Islet precursor cell (in vitro differentiated cells): ENCODE data around the gene SCNN1A.

Experiments
- DNase-seq: peaks from one replicate; pipeline ENCODE4 v3.0.0-alpha.2; 2018

Gene SCNN1A

DNA sequence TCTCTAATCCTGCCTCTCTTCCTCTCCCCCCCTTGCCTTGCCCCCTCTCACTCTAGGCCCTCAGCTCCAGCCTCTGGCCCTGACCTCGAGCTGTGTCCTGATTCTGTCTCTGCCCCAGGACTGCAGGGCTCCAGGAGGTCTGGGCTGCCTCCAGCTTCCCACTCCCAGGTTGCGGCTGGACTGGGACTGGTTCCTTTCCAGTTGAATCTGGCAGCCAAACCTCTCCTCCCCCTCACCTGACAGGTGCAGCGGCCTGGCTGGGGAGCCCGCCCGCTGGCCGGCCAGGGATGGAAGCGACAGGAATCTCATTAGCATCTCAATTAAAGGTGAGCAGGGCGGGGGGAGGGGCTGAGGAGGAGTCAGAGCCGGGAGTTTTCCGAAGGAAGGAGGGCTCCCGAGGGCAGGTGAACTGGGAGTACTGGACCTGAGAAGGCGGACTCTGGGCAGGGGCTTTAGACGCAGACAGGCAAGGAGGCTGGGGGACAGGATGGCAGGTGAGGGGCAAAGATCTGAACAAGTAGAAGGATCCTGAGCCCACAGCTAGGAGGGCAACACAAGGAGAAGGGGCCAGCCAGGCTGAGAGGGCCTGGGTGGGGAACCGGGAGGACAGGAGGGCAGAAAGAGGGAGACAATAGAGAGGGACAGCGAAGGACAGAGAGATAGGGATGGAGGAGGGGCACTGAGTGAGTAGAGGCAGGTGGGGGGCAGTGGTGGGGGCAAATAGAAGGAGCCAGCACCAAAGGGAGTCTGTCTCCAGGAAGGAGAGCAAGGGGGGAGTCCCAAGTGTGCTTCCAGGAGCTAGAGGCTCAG lies at the start of gene SCNN1A:
Gene SCNN1A (minus strand): TSS at position 295 of the 810 bp plus-strand sequence. CDS start 780 bp downstream, outside the sequence.
- peak; percentile 94 for DNase-seq

DNA sequence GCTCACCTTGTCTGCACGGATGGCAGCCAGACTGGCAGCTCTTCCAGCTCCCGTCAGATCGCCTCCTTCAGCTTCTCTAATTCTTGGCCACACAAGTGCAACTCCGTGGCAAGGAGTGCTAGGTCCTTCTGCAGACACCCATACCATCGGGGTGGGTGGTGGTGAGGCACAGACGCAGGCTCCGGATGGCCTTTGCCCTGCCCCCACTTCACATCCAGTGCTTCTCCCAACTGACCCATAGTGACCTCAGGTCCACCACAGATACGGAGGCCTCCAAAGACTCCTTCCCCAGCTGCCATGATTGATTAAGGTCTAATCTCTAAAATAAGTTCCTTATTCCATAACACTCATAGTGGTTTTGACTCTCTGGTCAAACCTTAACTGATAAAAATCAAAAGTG lies 49.5 kb upstream of the SCNN1A start:
- DNase-seq: no peak

DNA sequence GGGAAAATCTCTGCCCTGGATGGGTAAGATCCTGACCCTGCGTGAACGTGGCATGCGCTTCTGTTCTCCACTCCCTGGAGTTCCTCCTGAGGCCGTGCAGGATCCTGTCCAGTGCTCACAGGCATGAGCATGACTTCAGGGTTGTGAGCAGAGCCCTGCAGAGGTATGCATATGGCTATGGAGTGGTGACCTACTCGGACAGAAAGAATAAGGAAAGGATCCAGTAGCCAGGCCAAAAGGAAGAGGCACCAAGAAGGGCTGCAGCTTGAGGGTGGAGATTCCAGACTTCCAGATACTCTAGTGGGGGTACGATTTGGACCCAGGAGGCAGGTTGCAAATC lies 48.6 kb upstream of the SCNN1A start:
- DNase-seq: no peak

DNA sequence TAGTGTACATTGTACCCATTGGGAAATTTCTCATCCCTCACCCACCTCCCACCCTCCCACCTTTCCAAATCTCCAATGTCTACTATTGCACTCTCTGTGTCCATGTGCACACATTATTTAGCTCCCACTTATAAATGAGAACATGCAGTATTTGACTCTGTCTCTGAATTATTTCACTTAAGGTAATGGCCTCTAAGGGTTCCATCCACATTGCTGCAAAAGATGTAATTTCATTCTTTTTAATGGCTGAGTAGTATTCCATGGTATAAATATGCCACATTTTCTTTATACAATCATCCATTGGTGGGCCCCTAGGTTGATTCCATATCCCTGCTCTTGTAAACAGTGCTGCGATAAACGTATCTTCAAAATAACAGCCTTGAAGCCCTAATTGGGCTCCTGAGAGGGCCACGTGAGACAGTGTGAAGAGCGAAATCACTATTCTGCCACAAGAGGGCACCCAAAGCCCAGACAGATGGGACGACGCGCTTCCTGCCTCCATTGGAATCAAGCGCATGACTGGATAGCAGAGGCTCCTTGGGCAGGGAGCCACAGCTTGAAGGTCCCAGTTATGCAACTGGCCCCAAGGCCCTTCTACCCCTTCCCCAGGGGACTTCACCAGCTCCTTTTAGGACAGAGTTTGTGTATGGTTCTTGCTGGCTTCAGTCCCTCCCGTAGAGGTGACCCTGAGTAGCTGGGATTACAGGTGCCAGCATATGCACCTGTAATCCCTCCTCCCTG lies 48.1 kb upstream of the SCNN1A start:
- DNase-seq: peak; percentile 90

DNA sequence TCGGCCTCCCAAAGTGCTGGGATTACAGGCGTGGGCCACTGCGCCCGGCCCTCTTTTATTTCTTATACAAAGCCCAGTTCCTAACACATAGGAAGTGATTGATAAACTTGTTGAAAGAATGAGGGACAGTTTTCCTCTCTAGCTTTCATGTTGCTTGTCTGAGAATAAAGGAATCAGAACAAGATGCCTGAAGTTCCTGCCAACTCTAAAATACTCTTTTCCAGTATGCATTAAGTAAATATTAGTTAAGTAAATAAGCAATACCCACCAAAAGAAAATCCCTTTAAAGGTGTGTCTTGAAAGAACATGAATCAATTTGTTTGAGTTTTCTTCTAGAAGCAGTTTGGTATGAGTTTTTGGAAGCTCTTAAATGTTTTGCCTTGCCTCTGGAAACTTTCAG lies 45.0 kb upstream of the SCNN1A start:
- no peak for DNase-seq

DNA sequence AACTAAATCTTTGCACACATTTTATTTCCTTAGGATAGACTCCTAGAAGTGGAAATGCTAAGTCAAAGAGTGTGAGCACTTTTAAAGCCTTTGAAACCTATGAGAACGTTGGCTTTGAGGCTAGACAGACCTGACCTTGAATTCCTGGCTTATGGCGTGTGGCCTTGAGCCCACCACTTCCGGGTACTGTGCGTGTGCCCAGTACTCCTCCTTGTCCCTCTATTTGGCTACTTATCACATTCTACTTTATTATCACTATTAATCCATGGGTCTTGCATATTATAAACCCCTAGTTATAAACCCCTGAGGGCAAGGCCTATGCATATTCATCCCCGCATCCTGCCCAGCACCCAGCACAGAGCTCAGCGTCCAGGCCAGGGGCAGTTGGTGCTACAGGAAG lies 43.4 kb upstream of the SCNN1A start:
- DNase-seq: no peak

DNA sequence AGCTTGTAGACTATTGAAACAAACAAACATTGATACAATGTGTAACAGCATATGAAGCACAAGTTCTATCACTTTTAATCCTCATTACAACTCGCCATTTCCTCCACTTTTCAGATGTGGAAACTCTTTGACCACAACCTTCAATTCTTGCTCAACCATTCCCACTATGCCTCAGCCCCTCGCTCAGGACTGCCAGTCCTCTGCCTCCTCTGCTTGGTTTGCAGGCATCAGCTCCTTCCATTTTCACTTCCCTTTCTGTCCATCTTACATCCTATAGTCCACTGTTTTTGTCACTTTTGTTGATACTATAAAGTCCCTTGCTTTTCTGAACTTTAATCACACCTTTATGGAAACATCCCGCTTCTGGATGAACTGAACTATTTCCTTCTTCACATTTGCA lies 41.2 kb upstream of the SCNN1A start:
- no peak for DNase-seq

DNA sequence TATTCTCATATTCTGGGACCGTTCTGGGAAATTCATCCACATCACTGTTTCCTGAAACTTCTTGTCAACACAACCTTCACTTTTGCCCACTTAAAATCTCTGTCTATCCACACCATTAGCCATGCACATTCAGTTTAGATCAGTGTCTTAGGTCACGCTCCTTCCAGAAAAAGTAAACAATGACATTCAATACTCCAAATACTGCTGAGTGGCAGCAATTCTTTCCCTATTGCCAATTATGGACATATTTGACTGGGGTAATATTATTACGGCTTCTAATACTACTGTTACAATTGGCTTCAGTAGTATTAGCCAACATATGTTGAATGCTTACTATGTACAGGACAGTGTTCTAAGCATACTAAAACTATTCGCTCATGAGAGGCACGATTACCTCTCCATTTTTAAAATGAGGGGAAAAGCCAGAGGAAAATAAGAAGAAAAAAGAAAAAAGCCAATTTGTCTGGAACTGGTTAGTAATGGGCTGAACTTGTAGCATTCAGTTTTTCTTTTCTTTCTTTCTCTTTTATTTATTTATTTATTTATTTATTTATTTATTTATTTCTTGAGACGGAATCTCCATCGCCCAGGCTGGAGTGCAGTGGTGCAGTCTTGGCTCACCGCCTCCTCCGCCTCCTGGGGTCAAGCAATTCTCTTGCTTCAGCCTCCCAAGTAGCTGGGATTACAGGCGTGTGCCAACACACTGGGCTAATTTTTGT lies 32.0 kb upstream of the SCNN1A start:
- DNase-seq: no peak

DNA sequence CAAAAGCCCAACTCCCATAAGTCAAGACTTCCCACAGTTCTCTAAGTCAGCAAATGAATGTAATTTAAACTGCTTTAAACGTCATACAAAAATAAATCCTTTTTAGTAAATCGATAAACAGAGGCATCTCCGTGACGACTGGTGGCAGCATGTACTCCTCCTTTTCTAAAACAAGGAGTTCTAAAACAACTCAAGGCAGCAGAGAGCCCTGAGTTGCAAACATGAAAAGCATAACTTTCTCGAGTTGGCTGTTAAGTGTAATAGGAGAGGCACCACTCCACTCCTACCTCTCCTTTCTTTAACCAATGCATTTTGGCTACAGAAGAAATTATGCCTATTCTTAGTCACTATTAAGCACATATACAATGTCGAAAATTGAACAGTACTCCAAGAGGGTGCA lies 30.6 kb upstream of the SCNN1A start:
- DNase-seq: no peak

DNA sequence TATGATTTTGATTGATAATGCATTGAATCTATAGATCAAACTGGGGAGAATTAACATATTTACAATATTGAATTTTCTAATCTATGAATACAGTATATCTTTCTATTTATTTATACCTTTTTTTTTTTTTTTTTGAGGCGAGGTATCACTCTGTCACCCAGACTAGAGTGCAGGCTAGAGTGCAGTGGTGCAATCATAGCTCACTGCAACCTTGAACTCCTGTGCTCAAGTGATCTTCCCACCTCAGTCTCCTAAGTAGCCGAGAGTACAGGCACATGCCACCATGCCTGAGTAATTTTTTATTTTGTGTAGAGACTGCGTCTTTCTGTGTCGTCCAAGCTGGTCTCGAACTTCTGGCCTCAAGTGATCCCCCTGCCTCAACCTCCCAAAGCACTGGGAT lies 29.0 kb upstream of the SCNN1A start:
- no peak for DNase-seq

DNA sequence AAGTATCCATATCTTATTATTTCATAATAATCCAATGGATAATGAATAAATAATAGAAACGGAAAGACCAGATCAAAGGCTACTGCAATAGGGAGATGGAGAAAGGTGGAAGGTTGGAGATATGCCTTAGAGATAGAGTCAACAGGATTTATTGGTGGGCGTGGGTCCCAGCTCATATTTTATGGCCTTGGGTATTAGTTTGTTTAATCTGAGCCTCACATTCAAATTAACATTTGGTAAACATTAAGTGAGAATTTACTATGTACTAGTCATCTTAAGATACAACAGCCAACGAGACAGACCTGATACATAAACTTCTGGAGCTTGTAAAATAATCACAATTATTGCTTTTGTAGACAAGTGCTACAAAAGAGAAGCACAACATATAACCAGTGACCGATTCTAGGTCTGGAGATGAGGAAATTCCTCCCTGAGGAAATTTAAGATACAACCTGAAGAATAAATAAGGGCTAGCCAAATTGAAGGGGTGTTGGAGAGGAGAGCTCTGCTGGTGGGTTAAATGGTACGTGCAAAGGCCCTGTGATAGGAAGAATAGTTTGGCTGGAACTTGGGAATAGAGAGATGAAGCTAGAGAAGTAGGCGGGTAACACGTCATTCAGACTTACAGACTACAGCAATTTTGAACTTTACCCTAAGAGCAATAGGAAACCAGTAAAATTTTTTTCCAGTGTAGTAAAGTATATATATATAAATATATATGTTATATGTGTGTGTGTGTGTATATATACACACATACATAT lies 24.7 kb upstream of the SCNN1A start:
- no peak for DNase-seq

DNA sequence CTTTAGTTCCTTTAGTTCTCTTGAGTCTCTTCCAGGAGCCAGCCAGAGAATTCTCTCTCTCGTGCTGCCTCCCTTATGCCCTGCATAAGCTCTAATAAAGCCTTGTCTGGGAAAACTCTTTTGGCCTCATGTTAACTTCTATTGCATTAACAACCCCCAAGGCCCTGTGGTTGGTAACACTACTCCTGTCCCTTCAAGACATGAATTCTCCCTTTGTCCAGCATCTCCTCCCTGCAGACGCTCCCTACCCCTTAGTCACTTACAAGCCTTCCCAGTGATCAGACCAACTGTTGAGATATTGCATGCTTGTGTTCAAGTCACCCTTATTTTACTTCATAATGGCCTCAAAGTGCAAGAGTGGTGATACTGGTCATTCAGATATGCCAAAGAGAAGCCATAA lies 20.7 kb upstream of the SCNN1A start:
- peak; percentile 69 for DNase-seq

DNA sequence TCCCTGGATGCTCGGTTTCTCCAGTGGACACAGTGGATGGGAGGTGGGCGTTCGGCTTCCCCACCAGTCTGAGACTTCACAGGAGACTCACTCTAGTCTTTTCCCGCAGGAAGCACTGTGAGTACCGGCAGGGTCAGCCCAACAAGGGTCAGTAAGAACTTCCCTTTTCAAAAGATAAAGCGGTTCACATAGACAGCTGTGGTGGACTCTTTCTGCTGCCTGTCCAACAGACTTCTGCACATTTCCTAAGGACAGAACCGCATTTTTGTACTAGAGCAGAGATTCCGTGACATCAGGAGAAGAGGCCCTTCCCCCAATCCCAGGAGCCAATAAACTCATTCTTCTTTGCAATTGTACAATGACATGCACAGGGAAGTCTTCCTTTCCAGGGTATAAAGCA lies 19.0 kb upstream of the SCNN1A start:
- DNase-seq: no peak

DNA sequence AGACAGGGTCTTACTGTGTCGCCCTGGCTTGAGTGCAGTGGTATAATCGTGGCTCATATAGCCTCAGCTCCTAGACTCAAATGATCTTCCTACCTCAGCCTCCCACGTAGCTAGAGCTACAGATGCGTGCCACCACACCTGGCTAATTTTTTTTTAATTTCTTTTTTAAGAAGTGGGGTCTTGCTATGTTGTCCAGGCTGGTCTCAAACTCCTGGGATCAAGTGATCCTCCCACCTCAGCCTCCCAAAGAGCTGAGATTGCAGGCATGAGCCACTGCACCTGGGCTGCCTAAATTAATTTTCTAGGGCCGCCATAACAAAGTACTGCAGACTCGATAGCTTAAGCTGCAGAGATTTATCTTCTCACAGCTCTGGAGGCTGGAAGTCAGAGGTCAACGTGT lies 17.7 kb upstream of the SCNN1A start:
- DNase-seq: no peak

DNA sequence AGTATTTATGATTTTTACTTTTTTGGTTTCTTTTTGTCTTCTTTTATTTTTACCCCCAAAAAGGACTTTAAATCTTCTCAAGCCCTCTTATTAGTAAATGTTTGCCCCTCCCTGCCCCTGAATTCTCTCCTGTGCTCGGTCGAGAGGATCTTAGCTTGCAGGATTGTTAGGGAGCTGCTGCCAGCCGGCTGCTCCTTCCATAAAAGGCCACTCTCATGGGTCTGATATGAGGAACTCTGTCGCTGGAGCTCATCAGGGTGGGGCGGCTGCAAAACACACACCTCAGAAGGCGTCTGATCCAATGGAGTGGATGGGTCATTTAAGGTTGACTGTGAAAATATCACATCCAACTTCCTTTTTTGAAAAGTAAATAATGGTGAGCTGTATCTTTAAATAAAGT lies 17.1 kb upstream of the SCNN1A start:
- no peak for DNase-seq

DNA sequence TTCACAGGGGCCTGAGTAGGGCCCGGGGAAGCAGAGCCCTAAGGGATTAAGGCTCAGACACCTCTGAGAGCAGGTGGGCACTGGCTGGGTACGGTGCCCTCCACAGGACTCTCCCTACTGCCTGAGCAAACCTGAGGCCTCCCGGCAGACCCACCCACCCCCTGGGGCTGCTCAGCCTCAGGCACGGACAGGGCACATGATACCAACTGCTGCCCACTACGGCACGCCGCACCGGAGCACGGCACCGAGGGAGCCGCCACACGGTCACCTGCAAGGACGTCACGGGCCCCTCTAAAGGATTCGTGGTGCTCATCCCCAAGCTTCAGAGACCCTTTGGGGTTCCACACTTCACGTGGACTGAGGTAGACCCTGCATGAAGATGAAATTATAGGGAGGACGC lies 15.7 kb upstream of the SCNN1A start:
- no peak for DNase-seq

DNA sequence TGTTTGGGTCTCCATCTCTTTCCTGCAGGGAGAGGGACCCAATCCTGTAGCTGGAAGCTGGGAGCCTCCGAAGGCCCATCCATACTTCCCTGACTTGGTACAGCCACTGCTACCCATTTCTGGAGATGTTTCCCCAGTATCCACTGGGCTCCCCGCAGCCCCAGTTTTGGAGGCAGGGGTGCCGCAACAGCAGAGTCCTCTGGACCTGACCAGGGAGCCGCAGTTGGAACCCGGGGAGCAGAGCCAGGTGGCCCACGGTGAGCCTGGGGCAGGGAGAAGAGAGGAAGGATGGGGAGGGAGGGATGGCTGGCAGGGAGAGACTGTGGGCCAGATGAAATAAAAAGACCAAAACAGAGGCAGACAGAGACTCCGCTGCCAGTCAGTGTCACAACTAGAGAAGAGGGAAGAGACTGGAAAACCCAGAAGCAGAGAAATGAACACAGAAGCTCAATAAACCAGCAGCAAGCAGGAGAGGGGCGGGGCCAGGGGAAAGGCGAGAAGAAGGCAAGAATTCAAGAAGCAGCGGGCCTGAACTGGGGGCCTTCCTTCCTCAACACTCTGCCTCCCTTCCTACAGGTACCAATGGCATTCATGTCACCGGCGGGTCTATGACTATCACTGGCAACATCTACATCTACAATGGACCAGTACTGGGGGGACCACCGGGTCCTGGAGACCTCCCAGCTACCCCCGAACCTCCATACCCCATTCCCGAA lies 14.9 kb upstream of the SCNN1A start:
- DNase-seq: no peak

DNA sequence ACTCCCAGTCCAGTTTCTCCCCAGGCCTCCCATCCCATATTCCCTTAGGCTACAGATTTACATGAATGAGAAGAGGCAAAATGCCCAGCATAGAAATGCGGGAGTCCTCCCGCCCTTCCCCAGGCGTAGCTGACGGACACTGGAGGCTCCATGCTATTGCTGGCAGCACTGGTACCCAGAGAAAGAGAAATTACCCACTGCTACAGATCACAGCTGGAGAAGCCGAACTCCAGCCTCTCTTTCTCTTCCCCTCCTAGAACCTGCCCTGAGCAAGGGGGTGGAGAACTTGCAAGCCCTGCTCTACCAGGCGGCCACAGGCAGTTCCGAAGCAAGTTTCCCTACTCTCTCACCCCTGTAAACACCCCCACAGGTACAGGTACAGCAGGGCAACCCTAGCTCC lies 12.2 kb upstream of the SCNN1A start:
- DNase-seq: no peak

DNA sequence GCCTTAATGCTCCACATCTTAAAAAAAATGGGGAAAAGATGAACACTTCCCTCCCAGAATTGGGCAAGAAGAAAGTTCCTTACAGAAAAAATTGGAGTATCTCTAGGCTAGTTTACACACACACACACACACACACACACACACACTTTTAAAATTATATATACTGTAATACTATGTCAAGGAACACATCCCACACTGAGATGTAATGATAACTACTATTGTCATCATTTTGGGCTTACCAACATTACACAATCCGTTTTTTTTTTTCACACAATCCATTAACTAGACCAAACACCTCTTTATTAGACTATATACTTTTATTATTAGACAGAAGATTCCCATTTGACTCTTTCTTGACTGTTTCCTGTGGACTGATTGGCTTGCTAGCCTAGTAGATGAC lies 11.1 kb upstream of the SCNN1A start:
- DNase-seq: no peak

DNA sequence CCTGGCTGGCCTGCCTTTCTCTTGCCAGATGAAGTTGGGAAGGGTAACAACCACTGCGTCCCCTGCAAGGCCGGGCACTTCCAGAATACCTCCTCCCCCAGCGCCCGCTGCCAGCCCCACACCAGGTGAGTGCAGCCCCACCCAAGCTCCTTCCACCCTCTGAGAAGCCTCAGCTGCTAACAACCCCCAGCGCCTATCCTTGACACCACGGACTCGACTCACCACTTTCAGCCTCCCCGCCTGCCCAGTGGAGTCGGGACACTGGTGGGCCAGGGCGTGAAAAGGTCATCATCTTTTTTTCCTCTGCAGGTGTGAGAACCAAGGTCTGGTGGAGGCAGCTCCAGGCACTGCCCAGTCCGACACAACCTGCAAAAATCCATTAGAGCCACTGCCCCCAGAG lies 10.7 kb upstream of the SCNN1A start:
- no peak for DNase-seq

DNA sequence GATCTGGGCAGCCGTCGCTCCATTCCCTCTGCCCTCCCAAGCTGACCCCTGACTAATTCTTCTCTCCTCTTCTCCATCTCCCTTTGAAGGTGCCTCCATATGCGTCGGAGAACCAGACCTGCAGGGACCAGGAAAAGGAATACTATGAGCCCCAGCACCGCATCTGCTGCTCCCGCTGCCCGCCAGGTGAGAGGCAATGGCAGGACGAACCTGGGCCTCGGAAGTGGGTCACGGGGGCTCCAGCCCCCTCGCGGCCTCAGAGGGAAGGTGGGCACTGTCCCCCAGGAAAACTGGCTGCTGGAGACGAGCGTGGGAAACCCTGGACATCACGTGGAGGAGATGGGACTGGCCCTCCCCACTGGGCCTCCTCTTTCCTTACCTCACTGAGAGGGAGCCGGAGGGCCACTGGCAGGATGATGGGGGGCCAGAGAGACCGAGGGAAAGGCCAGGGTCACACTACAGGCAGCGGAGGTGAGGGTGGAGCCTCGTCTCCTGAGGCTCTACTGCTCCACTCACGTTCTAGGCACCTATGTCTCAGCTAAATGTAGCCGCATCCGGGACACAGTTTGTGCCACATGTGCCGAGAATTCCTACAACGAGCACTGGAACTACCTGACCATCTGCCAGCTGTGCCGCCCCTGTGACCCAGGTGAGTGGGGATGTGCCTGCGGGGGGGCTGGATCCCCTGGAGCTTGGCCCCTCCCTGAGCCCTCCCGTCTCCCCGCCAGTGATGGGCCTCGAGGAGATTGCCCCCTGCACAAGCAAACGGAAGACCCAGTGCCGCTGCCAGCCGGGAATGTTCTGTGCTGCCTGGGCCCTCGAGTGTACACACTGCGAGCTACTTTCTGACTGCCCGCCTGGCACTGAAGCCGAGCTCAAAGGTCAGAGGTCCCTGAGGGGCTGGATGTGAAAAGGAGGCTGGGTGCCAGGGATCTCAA lies 9.4 kb upstream of the SCNN1A start:
- peak; percentile 58 for DNase-seq
